H1 (cell line): ENCODE results near the gene FMO4. TPM values are rescaled to one million over a fixed set of nuclear protein-coding genes. Genes with fewer than 3 reads are reported as not detected.

ENCODE experiments used
- CTCF ChIA-PET: fragments of 300-600 bp; sonication (Branson Sonifier 250); formaldehyde crosslinking; loops from one replicate; lab custom pipeline; 2021; ENCODE audit not compliant: partially characterized antibody; lab: Charles Lee
- POLR2A ChIA-PET: fragments of 300-600 bp; sonication (Branson Sonifier 250); formaldehyde crosslinking; loops from one replicate; lab custom pipeline; 2021; ENCODE audit warnings: inconsistent platforms; ENCODE audit not compliant: partially characterized antibody; lab: Charles Lee
- DNase-seq, 2 experiments: peaks; one replicate each; pipeline versions ENCODE4 v3.0.0 to v3.0.0-alpha.2; 2010 to 2022; ENCODE audit warnings: low spot score in 2 of 2, low read depth in 1 of 2, mixed read lengths in 1 of 2
- FAIRE-seq: peaks from 2 replicates; lab custom pipeline; 2011; peaks lifted over from hg19 to GRCh38; lab: Jason Lieb, UNC
- H2AFZ ChIP-seq: 2 replicates; pipeline ENCODE4 v1.8.1; 2012; ENCODE audit warnings: low read length, inconsistent platforms
- H2AK5ac ChIP-seq: 2 replicates; pipeline ENCODE4 v1.6.1; 2013; ENCODE audit warnings: low read depth, low read length
- H2BK120ac ChIP-seq: replicated peaks from 2 replicates; pipeline ENCODE3; 2013; ENCODE audit warnings: low read depth, low read length, inconsistent platforms
- H2BK12ac ChIP-seq: 2 replicates; pipeline ENCODE4 v1.6.1; 2013; ENCODE audit warnings: low read depth, low read length
- H2BK15ac ChIP-seq: 2 replicates; pipeline ENCODE4 v1.6.1; 2013; ENCODE audit warnings: low read length
- H2BK20ac ChIP-seq: 2 replicates; pipeline ENCODE4 v1.6.1; 2013; ENCODE audit warnings: low read length
- H2BK5ac ChIP-seq: 2 replicates; pipeline ENCODE4 v1.6.1; 2013; ENCODE audit warnings: low read depth, low read length
- H3K14ac ChIP-seq: 2 replicates; pipeline ENCODE4 v1.6.1; 2013; ENCODE audit warnings: inconsistent platforms; ENCODE audit not compliant: insufficient read length
- H3K18ac ChIP-seq: 2 replicates; pipeline ENCODE4 v1.6.1; 2013; ENCODE audit warnings: low read length; ENCODE audit errors: extremely low read depth
- H3K23ac ChIP-seq: 2 replicates; pipeline ENCODE4 v1.6.1; 2013; ENCODE audit warnings: inconsistent platforms; ENCODE audit not compliant: insufficient read length
- H3K23me2 ChIP-seq: 2 replicates; pipeline ENCODE4 v1.6.1; 2013; ENCODE audit warnings: low read depth, low read length
- H3K27ac ChIP-seq: 2 replicates; pipeline ENCODE4 v1.6.1; 2011; ENCODE audit warnings: low read depth, low read length, inconsistent platforms
- H3K27me3 ChIP-seq, 4 experiments: replicated peaks in 1 of 4; 1 replicate in 1 of 4; 2 replicates in 3 of 4; pipeline versions ENCODE4 v1.6.1 to v1.8.1; 2011 to 2013; ENCODE audit warnings: low read length in 3 of 4, mild to moderate bottlenecking in 3 of 4, inconsistent platforms in 2 of 4, mixed read lengths in 2 of 4, moderate library complexity in 1 of 4; ENCODE audit not compliant: control insufficient read depth in 3 of 4, insufficient read depth in 3 of 4; ENCODE audit errors: extremely low read depth in 1 of 4
- H3K36me3 ChIP-seq, 4 experiments: 2 replicates each; pipeline versions ENCODE4 v1.6.1 to v1.8.1; 2011 to 2013; ENCODE audit warnings: mild to moderate bottlenecking in 4 of 4, low read length in 3 of 4, moderate library complexity in 2 of 4, control low read depth in 1 of 4, inconsistent platforms in 1 of 4; ENCODE audit not compliant: insufficient read depth in 4 of 4, control insufficient read depth in 2 of 4
- H3K4ac ChIP-seq: replicated peaks from 2 replicates; pipeline ENCODE3; 2013; ENCODE audit warnings: low read length, low read depth, mixed read lengths, inconsistent platforms; ENCODE audit not compliant: insufficient read length
- H3K4me1 ChIP-seq, 4 experiments: replicated peaks in 1 of 4; 1 replicate in 1 of 4; 2 replicates in 3 of 4; pipeline versions ENCODE4 v1.6.1 to v1.8.1; 2011 to 2013; ENCODE audit warnings: low read length in 3 of 4, inconsistent platforms in 2 of 4, mixed read lengths in 1 of 4; ENCODE audit not compliant: insufficient read depth in 4 of 4, control insufficient read depth in 3 of 4
- H3K4me2 ChIP-seq, 2 experiments: 2 replicates each; pipeline versions ENCODE4 v1.6.1 to v1.8.1; 2011 to 2013; ENCODE audit warnings: low read depth in 2 of 2, low read length in 2 of 2, control low read depth in 1 of 2, inconsistent platforms in 1 of 2, mild to moderate bottlenecking in 1 of 2; ENCODE audit not compliant: insufficient read depth in 1 of 2
- H3K4me3 ChIP-seq, 4 experiments: fragments of 200-600, 300-600 bp in 1 of 4; sonication (generic), shearing (Covaris generic), sonication (Bioruptor Twin) in 1 of 4; 2 replicates each; pipeline versions ENCODE4 v1.5.1 to v1.8.1; 2011 to 2016; ENCODE audit warnings: low read length in 4 of 4, low read depth in 3 of 4, control low read depth in 2 of 4, inconsistent platforms in 2 of 4, mild to moderate bottlenecking in 2 of 4, mixed read lengths in 1 of 4, moderate library complexity in 1 of 4; ENCODE audit not compliant: insufficient read depth in 2 of 4; ENCODE audit errors: extremely low read depth in 1 of 4
- H3K56ac ChIP-seq: replicated peaks from 2 replicates; pipeline ENCODE3; 2013; ENCODE audit warnings: low read depth, mild to moderate bottlenecking, mixed read lengths, low read length, inconsistent platforms; ENCODE audit not compliant: insufficient read length
- H3K79me1 ChIP-seq: 2 replicates; pipeline ENCODE4 v1.6.1; 2013; ENCODE audit warnings: low read depth, low read length, control low read depth
- H3K79me2 ChIP-seq, 2 experiments: 2 replicates each; pipeline versions ENCODE4 v1.6.1 to v1.8.1; 2012 to 2013; ENCODE audit warnings: low read length in 2 of 2, mild to moderate bottlenecking in 2 of 2, inconsistent platforms in 1 of 2; ENCODE audit not compliant: insufficient read depth in 2 of 2, control insufficient read depth in 1 of 2
- H3K9ac ChIP-seq, 4 experiments: replicated peaks in 1 of 4; 1 replicate in 1 of 4; 2 replicates in 3 of 4; pipeline versions ENCODE4 v1.6.1 to v1.8.1; 2011 to 2013; ENCODE audit warnings: low read depth in 3 of 4, low read length in 3 of 4, control low read depth in 2 of 4, mild to moderate bottlenecking in 2 of 4, moderate library complexity in 2 of 4, inconsistent platforms in 1 of 4; ENCODE audit errors: extremely low read depth in 1 of 4
- H3K9me3 ChIP-seq, 2 experiments: 2 replicates each; pipeline versions ENCODE4 v1.6.1 to v1.8.1; 2012 to 2013; ENCODE audit warnings: mild to moderate bottlenecking in 2 of 2, moderate library complexity in 2 of 2, control low read depth in 1 of 2, inconsistent platforms in 1 of 2, low read depth in 1 of 2, low read length in 1 of 2, mixed read lengths in 1 of 2; ENCODE audit not compliant: insufficient read depth in 2 of 2
- H4K20me1 ChIP-seq, 2 experiments: replicated peaks in 1 of 2; 2 replicates each; pipeline versions ENCODE3 to v1.8.1; 2011 to 2013; ENCODE audit warnings: inconsistent platforms in 2 of 2, low read length in 2 of 2, mild to moderate bottlenecking in 1 of 2; ENCODE audit not compliant: insufficient read depth in 2 of 2, control insufficient read depth in 1 of 2
- H4K5ac ChIP-seq: 2 replicates; pipeline ENCODE4 v1.6.1; 2013; ENCODE audit warnings: low read length, low read depth, mixed read lengths, inconsistent platforms; ENCODE audit not compliant: insufficient read length
- H4K8ac ChIP-seq: 2 replicates; pipeline ENCODE4 v1.8.0; 2013; ENCODE audit warnings: mild to moderate bottlenecking, moderate library complexity, low read length, inconsistent platforms; ENCODE audit not compliant: insufficient read depth; ENCODE audit errors: extremely low read depth
- H4K91ac ChIP-seq: replicated peaks from 2 replicates; pipeline ENCODE3; 2013; ENCODE audit warnings: low read length, mixed read lengths, inconsistent platforms; ENCODE audit not compliant: insufficient read length
- BCL11A ChIP-seq, 2 experiments: IDR thresholded peaks; one replicate each; pipeline ENCODE4 v1.6.1; 2011; ENCODE audit warnings: low read depth in 2 of 2, low read length in 2 of 2, mild to moderate bottlenecking in 2 of 2
- EGR1 ChIP-seq: IDR thresholded peaks from 2 replicates; pipeline ENCODE4 v1.6.1; 2011; ENCODE audit warnings: low read depth, low read length, borderline replicate concordance
- GABPA ChIP-seq: IDR thresholded peaks from 2 replicates; pipeline ENCODE4 v1.6.1; 2011; ENCODE audit warnings: mild to moderate bottlenecking, low read length, moderate library complexity, borderline replicate concordance; ENCODE audit not compliant: insufficient read depth
- KDM5A ChIP-seq: fragments of 200-600 bp; IDR thresholded peaks from 2 replicates; pipeline ENCODE4 v1.7.1; 2012; ENCODE audit warnings: mild to moderate bottlenecking, low read length, inconsistent platforms, mixed read lengths
- POU5F1 ChIP-seq: IDR thresholded peaks from 2 replicates; pipeline ENCODE4 v1.6.1; 2011; ENCODE audit warnings: low read depth, mild to moderate bottlenecking, low read length, moderate library complexity
- TEAD4 ChIP-seq: IDR thresholded peaks from 2 replicates; pipeline ENCODE4 v1.6.1; 2012; ENCODE audit warnings: low read depth, low read length, inconsistent platforms, mixed read lengths
- WGBS, 2 experiments: shearing (Covaris generic) in 1 of 2; methylation state at CpG; one replicate each; pipeline versions ENCODE4 v1.1.6 to v1.1.7; 2013 to 2015; ENCODE audit warnings: low lambda C conversion rate in 2 of 2, mixed read lengths in 2 of 2, inconsistent platforms in 1 of 2, low coverage in 1 of 2, missing lambda C conversion rate in 1 of 2; ENCODE audit not compliant: insufficient replicate concordance in 2 of 2, insufficient coverage in 1 of 2, insufficient read length in 1 of 2; ENCODE audit errors: extremely low coverage in 1 of 2, missing lambda C conversion rate in 1 of 2; 5-methylcytosine and 5-hydroxymethylcytosine counted together
- polyA plus RNA-seq, 7 experiments: library from polyadenylated mRNA; depleted of rRNA in 3 of 7; stranded (reverse) in 5 of 7; unstranded in 2 of 7; fragments of >200 nt in 5 of 7; fragments of 200-250 nt in 2 of 7; gene quantifications; 1 replicate in 5 of 7; 2 replicates in 1 of 7; 4 replicates in 1 of 7; pipeline versions ENCODE4 v1.2.1 to v1.2.3, GENCODE V29; 2011 to 2013; ENCODE audit warnings: missing spikeins in 2 of 7, mixed read lengths in 2 of 7
- total RNA-seq: library from RNA; stranded (reverse); fragmentation: NEBNext Ultra II Directional; extraction: Animal tissue kit (Norgen Biotek cat#: 25700); gene quantifications from 2 replicates; pipeline ENCODE4 v1.2.1, GENCODE V29; 2021

FMO4 gene
- total and polyA plus RNA-seq, 2 of the 8 experiments (the other 6 are each of a cell fraction or from before 2014, with no cell fraction given): 1.5 to 2.3 TPM

GRCh38 chr1:171295821-171296220, 18.2 kb upstream of the FMO4 start:
- Histone ChIP-seq H3K56ac (no peak overlapping the region), H3K79me1 (no peaks in the 10 kb centered on the region), H4K5ac (no peak overlapping the region), H2AFZ (no peak overlapping the region), H3K79me2 (no peaks in the 10 kb centered on the region), H3K9ac (no peak overlapping the region), H2BK15ac (no peak overlapping the region), H3K4me2 (no peak overlapping the region), H3K23ac (no peak overlapping the region), H4K8ac (no peak overlapping the region), H2BK120ac (peak overlapping the region; percentile 97), H3K9me3 (no peaks in the 10 kb centered on the region), H2AK5ac (no peak overlapping the region), H4K20me1 (no peaks in the 10 kb centered on the region), H3K27me3 (no peaks in the 10 kb centered on the region), H2BK12ac (no peak overlapping the region), H3K27ac (no peak overlapping the region), H3K4ac (no peak overlapping the region), H2BK20ac (peak overlapping the region; percentile 84; the same call in 1 of the 2 replicates), H3K18ac (no peak overlapping the region), H4K91ac (no peak overlapping the region), H3K14ac (no peak overlapping the region), H3K23me2 (no peaks in the 10 kb centered on the region), H2BK5ac (no peak overlapping the region), H3K4me3 (no peak overlapping the region), H3K36me3 (no peaks in the 10 kb centered on the region), H3K4me1 (peaks cover 5 to 30% (median 16%) of the 10 kb centered on the region in 4 experiments; a peak in 6 of 7 replicates)
- 95% methylated on average over 3 of the region's 3 CpGs; no CpG with 5 or more reads in 1 of the 2 experiments for WGBS, 2 experiments
- TF ChIP-seq TEAD4 (no peak), EGR1 (no peak), GABPA (no peak), BCL11A (IDR thresholded peaks at IDR 0.05; ENCODE audit: low read depth in 2 of 2, low read length in 2 of 2) (no peak), POU5F1 (no peak), KDM5A (no peak)
- FAIRE-seq (no peak), DNase-seq (no peak)
- ChIA-PET POLR2A (no interaction called here), CTCF (interaction anchor here (0.7 to 6.0 kb wide), 10 partner anchors 10 to 108 kb away, joined by 3 to 45 read pairs (median 5); partner anchors contain the start of gene FMO4)
